GM19035 (cell line): ENCODE data around the gene VWA5B2.

Experiments used
- ATAC-seq: cut with Tn5 transposase; IDR thresholded peaks from one replicate; pipeline ENCODE4 v1.9.1; 2021; ENCODE audit not compliant: unreplicated experiment

The VWA5B2 gene

DNA sequence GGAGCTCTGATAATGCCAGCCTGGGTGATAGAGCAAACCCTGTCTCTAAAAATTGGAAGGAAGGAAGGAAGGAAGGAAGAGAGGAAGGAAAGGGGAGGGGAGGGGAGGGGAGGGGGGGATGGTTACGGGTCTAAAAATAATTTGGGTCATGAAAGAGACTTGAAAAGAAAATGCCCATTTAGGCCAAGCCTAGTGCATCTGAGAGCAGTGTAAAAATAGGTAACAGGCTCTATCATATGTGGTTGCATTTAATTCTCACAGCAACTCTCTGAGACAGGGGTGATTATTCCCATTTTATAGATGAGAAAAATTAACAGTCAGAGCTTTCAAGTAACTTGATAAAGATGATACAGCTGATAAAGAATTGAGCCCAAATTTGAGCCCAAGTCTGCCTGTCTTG, 42.9 kb downstream of the VWA5B2 start:
- no peak for ATAC-seq

DNA sequence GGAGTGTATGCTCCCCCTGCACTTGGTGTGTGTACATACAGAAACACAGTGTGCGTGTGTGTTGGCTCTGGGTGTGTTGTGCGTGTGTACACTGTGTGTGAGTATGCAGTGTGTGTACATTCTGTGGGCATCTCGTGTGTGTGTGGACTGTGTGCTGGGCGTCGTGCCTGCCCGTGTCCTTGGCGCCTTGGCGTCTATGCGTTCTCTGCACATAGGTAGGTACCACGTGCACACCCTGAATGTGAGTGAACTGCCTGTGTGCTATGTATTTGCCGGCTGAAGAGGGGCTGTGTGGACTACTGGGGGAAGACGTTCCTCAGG, 46.0 kb downstream of the VWA5B2 start:
- no peak for ATAC-seq

GRCh38 chr3:184275961-184276910, 46.9 kb downstream of the VWA5B2 start, which contains the start of gene ECE2:
TSS of gene ECE2 (plus strand) at chr3:184276022. CDS start at chr3:184276154, 132 bp downstream.
- no peak for ATAC-seq

GRCh38 chr3:184277366-184277765, 48.0 kb downstream of the VWA5B2 start:
- no peak for ATAC-seq

GRCh38 chr3:184282941-184283340, 53.6 kb downstream of the VWA5B2 start:
- no peak for ATAC-seq

GRCh38 chr3:184283681-184284080, 54.3 kb downstream of the VWA5B2 start:
- ATAC-seq: no peak

DNA sequence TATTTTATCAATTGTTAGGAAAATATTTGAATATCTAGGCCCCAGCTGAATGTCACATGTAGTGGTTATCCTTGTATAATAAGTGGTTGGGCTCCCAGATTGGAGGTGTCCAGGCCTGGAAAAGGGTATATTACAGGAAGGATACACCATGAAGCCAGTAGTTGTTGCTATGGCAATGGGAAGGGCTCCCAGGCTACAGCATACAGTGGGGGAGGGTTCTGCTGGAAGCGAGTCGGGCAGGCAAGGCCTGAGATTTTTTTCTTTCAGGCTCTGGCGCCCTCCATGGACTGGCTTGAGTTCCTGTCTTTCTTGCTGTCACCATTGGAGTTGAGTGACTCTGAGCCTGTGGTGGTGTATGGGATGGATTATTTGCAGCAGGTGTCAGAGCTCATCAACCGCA, 55.3 kb downstream of the VWA5B2 start:
- ATAC-seq: no peak

DNA sequence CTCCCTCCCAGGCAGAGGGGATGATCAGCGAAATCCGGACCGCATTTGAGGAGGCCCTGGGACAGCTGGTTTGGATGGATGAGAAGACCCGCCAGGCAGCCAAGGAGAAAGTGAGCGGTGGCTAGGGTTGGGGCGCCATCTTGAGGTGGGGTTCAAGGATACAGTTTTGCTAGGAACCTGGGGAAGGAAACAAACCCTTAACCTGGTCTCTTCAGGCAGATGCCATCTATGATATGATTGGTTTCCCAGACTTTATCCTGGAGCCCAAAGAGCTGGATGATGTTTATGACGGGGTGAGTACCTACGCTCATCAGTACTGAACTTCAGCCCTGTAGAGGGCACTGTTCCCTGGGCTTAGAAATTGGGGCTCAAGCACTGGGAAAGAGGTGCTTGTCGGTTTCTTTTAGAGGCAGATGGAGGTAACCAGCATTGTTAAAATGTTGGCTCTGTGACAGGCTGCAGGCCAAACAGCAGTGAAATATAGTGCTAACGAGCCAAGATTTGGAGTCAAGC, 60.1 kb downstream of the VWA5B2 start:
- ATAC-seq: no peak

- no peak for ATAC-seq
Measured at GRCh38 chr3:184290331-184290730, 60.9 kb downstream of the VWA5B2 start.

DNA sequence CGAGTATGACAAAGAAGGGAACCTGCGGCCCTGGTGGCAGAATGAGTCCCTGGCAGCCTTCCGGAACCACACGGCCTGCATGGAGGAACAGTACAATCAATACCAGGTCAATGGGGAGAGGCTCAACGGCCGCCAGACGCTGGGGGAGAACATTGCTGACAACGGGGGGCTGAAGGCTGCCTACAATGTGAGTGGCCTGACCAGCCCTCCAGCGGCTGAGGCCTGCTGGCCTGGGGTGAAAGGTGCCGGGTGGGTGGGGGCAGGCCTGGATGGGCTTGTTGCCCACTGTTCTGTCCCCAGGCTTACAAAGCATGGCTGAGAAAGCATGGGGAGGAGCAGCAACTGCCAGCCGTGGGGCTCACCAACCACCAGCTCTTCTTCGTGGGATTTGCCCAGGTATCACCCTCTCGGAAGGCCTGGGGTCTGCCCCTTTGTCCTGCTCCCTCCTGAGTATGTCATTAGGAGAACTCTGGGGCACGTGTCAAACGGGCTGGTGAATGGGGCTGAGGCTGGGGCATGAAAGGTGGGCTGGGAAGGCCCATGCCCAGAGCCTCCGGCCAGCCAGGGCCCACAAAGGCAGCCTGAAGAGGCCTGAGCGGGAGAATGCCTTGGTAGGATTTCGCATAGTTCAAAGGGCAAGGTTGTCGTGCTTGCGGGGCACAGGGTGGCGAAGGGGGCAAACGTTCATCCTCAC, 61.8 kb downstream of the VWA5B2 start:
- ATAC-seq: no peak
